Mammary epithelial cell (primary cell): Measurements from ENCODE around the gene PGLYRP1.

ENCODE experiments used
- CTCF ChIP-seq, 2 donors: IDR thresholded peaks in 1 of 2; conservative IDR thresholded peaks in 1 of 2; 2 replicates each; pipeline ENCODE4 v1.5.1; 2011 to 2012; ENCODE audit warnings: inconsistent platforms in 2 of 2, low read length in 2 of 2, mild to moderate bottlenecking in 2 of 2, control low read depth in 1 of 2, low read depth in 1 of 2; ENCODE audit not compliant: insufficient read depth in 1 of 2; ENCODE audit errors: extremely low read depth in 1 of 2
- EZH2 ChIP-seq: IDR thresholded peaks from 2 replicates; pipeline ENCODE4 v1.6.1; 2012; ENCODE audit warnings: low read length, inconsistent platforms, borderline replicate concordance

- TF ChIP-seq CTCF (conservative IDR thresholded peaks at IDR 0.05 in 1 of 2, IDR thresholded peaks at IDR 0.05 in 1 of 2; ENCODE audit: extremely low read depth in 1 of 2, insufficient read depth in 1 of 2, low read depth in 1 of 2, low read length in 2 of 2), result no peak
- no peak for TF ChIP-seq EZH2
These were observed 26.7 kb upstream of the PGLYRP1 start for GRCh38 chr19:46049597-46049996.
